Measurements from ENCODE around the gene B4GALT2.

The B4GALT2 gene

GRCh38 chr1:43987159-43987902, 8.3 kb downstream of the B4GALT2 start:
- no peak for DNase-seq

- no peak for DNase-seq
These were observed 11.5 kb downstream of the B4GALT2 start for GRCh38 chr1:43990271-43991199.

GRCh38 chr1:43991200-43991475, 12.1 kb downstream of the B4GALT2 start:
- no peak for DNase-seq

- peak; percentile 69 for DNase-seq
These were observed 12.6 kb downstream of the B4GALT2 start, which contains the start of gene CCDC24 for GRCh38 chr1:43991476-43992231. Gene CCDC24 (plus strand): TSS chr1:43991599. CDS start chr1:43991879, 280 bp downstream.

- DNase-seq: no peak
These were observed 13.4 kb downstream of the B4GALT2 start for GRCh38 chr1:43992232-43992995.

- no peak for DNase-seq
These were observed 14.3 kb downstream of the B4GALT2 start for GRCh38 chr1:43993206-43993914.

- DNase-seq: no peak
These were observed 15.1 kb downstream of the B4GALT2 start for GRCh38 chr1:43994071-43994470.

GRCh38 chr1:43994794-43995790, 16.1 kb downstream of the B4GALT2 start:
- no peak for DNase-seq

GRCh38 chr1:43995984-43996732, 17.1 kb downstream of the B4GALT2 start:
- no peak for DNase-seq

GRCh38 chr1:43996733-43997115, 17.7 kb downstream of the B4GALT2 start:
- DNase-seq: no peak

- no peak for DNase-seq
These were observed 18.4 kb downstream of the B4GALT2 start for GRCh38 chr1:43997295-43997999.

GRCh38 chr1:43998000-43998378, 19.0 kb downstream of the B4GALT2 start:
- no peak for DNase-seq

- no peak for DNase-seq
These were observed 20.4 kb downstream of the B4GALT2 start for GRCh38 chr1:43999455-43999854.

GRCh38 chr1:44000122-44000665, 21.2 kb downstream of the B4GALT2 start:
- DNase-seq: no peak

- no peak for DNase-seq
These were observed 23.2 kb downstream of the B4GALT2 start for GRCh38 chr1:44002165-44002564.

- DNase-seq: no peak
These were observed 23.7 kb downstream of the B4GALT2 start for GRCh38 chr1:44002606-44003157.

- no peak for DNase-seq
These were observed 29.2 kb downstream of the B4GALT2 start for GRCh38 chr1:44008259-44008658.

- no peak for DNase-seq
These were observed 32.0 kb downstream of the B4GALT2 start for GRCh38 chr1:44010935-44011471.

All from CD4-positive, alpha-beta T cell treated with Interleukin-4 for 4 hours (primary cell).